Vagina (tissue), 2 donors: Measurements from ENCODE around the gene TEKT1. TPM values are rescaled to one million over a fixed set of nuclear protein-coding genes. Genes with fewer than 3 reads are reported as not detected.
"Not testable (repeated sequence)": the region's sequence is repeated elsewhere in the genome, so short reads cannot be mapped to it uniquely, and the experiment has no call there.

Experiments
- DNase-seq, 2 donors: peaks; one replicate each; pipeline ENCODE4 v3.0.0-alpha.2; 2017; ENCODE audit errors: extremely low spot score in 2 of 2
- H3K27ac ChIP-seq: fragments of 200-600 bp; sonication (generic); one replicate; pipeline ENCODE4 v1.5.1; 2019
- H3K27me3 ChIP-seq: fragments of 200-600 bp; sonication (generic); one replicate; pipeline ENCODE4 v1.5.1; 2019
- H3K36me3 ChIP-seq, 2 donors: fragments of 200-600 bp; sonication (generic); one replicate each; pipeline ENCODE4 v1.5.1; 2017 to 2019
- H3K4me1 ChIP-seq: fragments of 200-600 bp; sonication (generic); one replicate; pipeline ENCODE4 v1.5.1; 2019
- H3K4me3 ChIP-seq, 2 donors: fragments of 200-600 bp; sonication (generic); 1 replicate in 1 of 2; 2 replicates in 1 of 2; pipeline ENCODE4 v1.5.1; 2016 to 2019
- H3K9me3 ChIP-seq: fragments of 200-600 bp; sonication (generic); one replicate; pipeline ENCODE4 v1.5.1; 2019
- CTCF ChIP-seq, 3 experiments: fragments of 450-650 bp in 2 of 3; fragments of 200-600 bp in 1 of 3; sonication (generic) in 1 of 3; IDR thresholded peaks; one replicate each; pipeline ENCODE4 v1.5.1; 2017 to 2019; ENCODE audit warnings: antibody characterized with exemption in 3 of 3, mild to moderate bottlenecking in 2 of 3, moderate library complexity in 2 of 3
- POLR2A ChIP-seq, 2 donors: fragments of 450-650 bp; IDR thresholded peaks; one replicate each; pipeline ENCODE4 v1.6.1; 2017; ENCODE audit warnings: antibody characterized with exemption in 2 of 2, mild to moderate bottlenecking in 2 of 2, moderate library complexity in 2 of 2
- POLR2AphosphoS5 ChIP-seq, 2 donors: sonication (generic); formaldehyde crosslinking; IDR thresholded peaks; one replicate each; pipeline ENCODE4 v1.9.0; 2017; ENCODE audit warnings: antibody characterized with exemption in 2 of 2, mild to moderate bottlenecking in 2 of 2, low read depth in 1 of 2; ENCODE audit not compliant: insufficient read depth in 1 of 2
- intact Hi-C: fragments of 100-400 bp; cut with DNase I; formaldehyde crosslinking; loops from one replicate; pipeline ENCODE4 v1.15.1; 2023
- total RNA-seq: library from RNA; depleted of rRNA; stranded (reverse); fragments of >200 nt; gene quantifications from one replicate; pipeline ENCODE4 v1.2.3, GENCODE V29; 2016

Gene TEKT1
- total RNA-seq, 1 donor from 2014 or later = not detected

- Histone ChIP-seq H3K9me3 (no peaks in the 10 kb centered on the region), H3K36me3 (no peaks in the 10 kb centered on the region), H3K4me3 (no peak overlapping the region), H3K27me3 (no peaks in the 10 kb centered on the region), H3K27ac (no peak overlapping the region), H3K4me1 (no peaks in the 10 kb centered on the region)
- TF ChIP-seq CTCF (IDR thresholded peaks at IDR 0.05) = no peak
- TF ChIP-seq POLR2A (IDR thresholded peaks at IDR 0.05) = no peak
- no peak for TF ChIP-seq POLR2AphosphoS5 (IDR thresholded peaks at IDR 0.05; ENCODE audit: insufficient read depth in 1 of 2, low read depth in 1 of 2)
- intact Hi-C loops = no loop called here
- no peak for DNase-seq
Measured at GRCh38 chr17:6823011-6823442, 8.5 kb downstream of the TEKT1 start.

- Histone ChIP-seq H3K4me3 (no peak overlapping the region), H3K27ac (no peak overlapping the region), H3K27me3 (no peaks in the 10 kb centered on the region), H3K9me3 (no peaks in the 10 kb centered on the region), H3K4me1 (no peaks in the 10 kb centered on the region), H3K36me3 (no peaks in the 10 kb centered on the region)
- no peak for TF ChIP-seq POLR2AphosphoS5 (IDR thresholded peaks at IDR 0.05; ENCODE audit: insufficient read depth in 1 of 2, low read depth in 1 of 2)
- no peak for TF ChIP-seq CTCF (IDR thresholded peaks at IDR 0.05)
- TF ChIP-seq POLR2A (IDR thresholded peaks at IDR 0.05) = no peak
- no peak for DNase-seq
- intact Hi-C loops = no loop called here
Measured at GRCh38 chr17:6818938-6819337, 12.6 kb downstream of the TEKT1 start.

GRCh38 chr17:6816368-6816767, 15.2 kb downstream of the TEKT1 start:
- H3K4me3 ChIP-seq, H3K27me3 ChIP-seq, H3K4me1 ChIP-seq, H3K36me3 ChIP-seq, intact Hi-C loops, H3K9me3 ChIP-seq, H3K27ac ChIP-seq, DNase-seq: not testable (repeated sequence)

- DNase-seq = no peak
- Histone ChIP-seq H3K27ac (no peak overlapping the region), H3K27me3 (no peaks in the 10 kb centered on the region), H3K4me3 (no peak overlapping the region), H3K9me3 (no peaks in the 10 kb centered on the region), H3K36me3 (no peaks in the 10 kb centered on the region), H3K4me1 (no peaks in the 10 kb centered on the region)
- intact Hi-C loops = no loop called here
- TF ChIP-seq CTCF (IDR thresholded peaks at IDR 0.05) = no peak
- no peak for TF ChIP-seq POLR2AphosphoS5 (IDR thresholded peaks at IDR 0.05; ENCODE audit: insufficient read depth in 1 of 2, low read depth in 1 of 2)
- no peak for TF ChIP-seq POLR2A (IDR thresholded peaks at IDR 0.05)
Measured at GRCh38 chr17:6815775-6816174, 15.8 kb downstream of the TEKT1 start.

- no peaks in the 10 kb centered on the region for H3K9me3 ChIP-seq
- DNase-seq = no peak
- intact Hi-C loops = no loop called here
- H3K4me3 ChIP-seq = no peak overlapping the region
- H3K36me3 ChIP-seq = no peaks in the 10 kb centered on the region
- no peak for TF ChIP-seq CTCF (IDR thresholded peaks at IDR 0.05)
- no peaks in the 10 kb centered on the region for H3K27me3 ChIP-seq
- no peaks in the 10 kb centered on the region for H3K4me1 ChIP-seq
- no peak overlapping the region for H3K27ac ChIP-seq
Measured at GRCh38 chr17:6812295-6812694, 19.2 kb downstream of the TEKT1 start.

GRCh38 chr17:6811510-6811909, 20.0 kb downstream of the TEKT1 start:
- no peak for TF ChIP-seq POLR2AphosphoS5 (IDR thresholded peaks at IDR 0.05; ENCODE audit: insufficient read depth in 1 of 2, low read depth in 1 of 2)
- no peak for TF ChIP-seq POLR2A (IDR thresholded peaks at IDR 0.05)
- TF ChIP-seq CTCF (IDR thresholded peaks at IDR 0.05) = no peak

More at GRCh38 chr17:6811510-6811909, 20.0 kb downstream of the TEKT1 start:
- Histone ChIP-seq H3K4me3 (no peak overlapping the region), H3K36me3 (no peaks in the 10 kb centered on the region), H3K9me3 (no peaks in the 10 kb centered on the region), H3K27me3 (no peaks in the 10 kb centered on the region), H3K4me1 (no peaks in the 10 kb centered on the region), H3K27ac (no peak overlapping the region)
- no peak for DNase-seq
- intact Hi-C loops = no loop called here
